ENCODE data around the gene PRR20C.
"Not testable (repeated sequence)": the region's sequence is repeated elsewhere in the genome, so short reads cannot be mapped to it uniquely, and the experiment has no call there.

The PRR20C gene

DNA sequence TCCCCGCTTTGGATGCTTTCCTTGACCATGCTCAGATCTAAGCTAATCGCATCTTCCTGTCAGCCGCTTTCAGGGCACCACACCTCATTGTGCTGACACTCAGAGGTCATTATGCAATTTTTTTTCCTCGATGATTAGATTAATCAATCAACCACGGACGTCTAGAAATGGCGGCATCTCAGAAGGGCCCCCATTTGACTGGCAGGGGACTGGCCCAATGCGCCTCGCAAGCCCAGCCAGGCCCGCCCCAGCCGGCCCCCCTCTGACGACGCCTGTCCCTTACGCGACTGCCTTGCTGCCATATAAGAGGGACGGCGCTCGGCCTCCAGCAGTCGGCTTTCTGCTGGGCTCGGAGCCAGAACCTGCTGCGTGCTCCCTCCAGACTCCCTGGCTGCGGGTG lies at the start of gene PRR20C:
Gene PRR20C (plus strand): TSS at position 301 of the 400 bp plus-strand sequence. CDS start 387 bp downstream, outside the sequence.
- DNase-seq; in situ Hi-C loops (cut with MboI; ENCODE audit: low pct_unique_long_range_greater_than_20kb, low sequenced_read_pairs): not testable (repeated sequence)

- in situ Hi-C loops (cut with MboI; ENCODE audit: low pct_unique_long_range_greater_than_20kb, low sequenced_read_pairs) = no loop called here
- no peak for DNase-seq
Measured at GRCh38 chr13:57114945-57115344, 38.9 kb upstream of the PRR20C start.

- DNase-seq = no peak
- in situ Hi-C loops (cut with MboI; ENCODE audit: low pct_unique_long_range_greater_than_20kb, low sequenced_read_pairs) = no loop called here
Measured at GRCh38 chr13:57123681-57124080, 30.2 kb upstream of the PRR20C start.

- in situ Hi-C loops (cut with MboI; ENCODE audit: low pct_unique_long_range_greater_than_20kb, low sequenced_read_pairs) = no loop called here
Measured at GRCh38 chr13:57128909-57129308, 25.0 kb upstream of the PRR20C start.

DNA sequence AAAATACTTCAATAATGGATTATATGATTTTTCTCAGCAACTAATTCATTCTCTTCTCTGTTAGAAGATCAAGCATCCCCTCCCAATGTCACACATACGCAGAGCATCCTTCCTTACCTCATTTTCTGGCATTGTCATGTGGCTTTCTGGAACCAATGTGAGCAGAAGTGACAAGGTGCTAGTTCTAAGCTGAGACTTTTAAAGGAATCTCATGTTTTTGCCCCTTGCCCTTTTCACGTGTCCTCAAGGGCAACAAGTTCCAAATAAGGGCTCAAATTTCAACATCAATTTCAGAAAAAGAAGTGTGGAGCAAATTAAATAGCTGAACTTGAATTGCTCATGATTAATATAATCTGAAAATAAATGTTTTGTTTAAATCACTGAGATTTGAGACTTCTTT lies 17.8 kb upstream of the PRR20C start:
- in situ Hi-C loops (cut with MboI; ENCODE audit: low pct_unique_long_range_greater_than_20kb, low sequenced_read_pairs) = no loop called here
- no peak for DNase-seq

More at GRCh38 chr13:57128909-57129308, 25.0 kb upstream of the PRR20C start:
- no peak for DNase-seq

DNA sequence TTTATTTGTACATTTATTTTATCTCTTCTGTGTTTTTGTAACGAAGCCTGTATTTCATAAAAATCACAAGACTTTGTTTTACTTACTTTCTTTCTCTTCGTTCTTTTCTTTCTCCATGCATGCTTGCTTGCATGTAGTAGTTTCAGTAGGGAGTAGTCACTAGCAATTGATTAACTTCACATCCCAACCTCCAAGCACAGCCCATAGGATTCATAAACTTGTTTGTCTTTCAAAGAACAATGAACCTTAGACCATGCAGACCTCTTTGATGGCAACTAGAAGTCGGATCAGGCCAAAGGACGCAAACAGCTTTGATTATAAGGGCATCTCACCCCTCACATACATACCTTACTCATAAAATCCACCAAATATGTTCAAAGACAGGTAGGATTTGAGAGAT lies 16.3 kb upstream of the PRR20C start:
- DNase-seq = no peak
- in situ Hi-C loops (cut with MboI; ENCODE audit: low pct_unique_long_range_greater_than_20kb, low sequenced_read_pairs) = no loop called here

GRCh38 chr13:57138988-57139387 lies 14.9 kb upstream of the PRR20C start:
- no peak for DNase-seq
- in situ Hi-C loops (cut with MboI; ENCODE audit: low pct_unique_long_range_greater_than_20kb, low sequenced_read_pairs) = no loop called here

DNA sequence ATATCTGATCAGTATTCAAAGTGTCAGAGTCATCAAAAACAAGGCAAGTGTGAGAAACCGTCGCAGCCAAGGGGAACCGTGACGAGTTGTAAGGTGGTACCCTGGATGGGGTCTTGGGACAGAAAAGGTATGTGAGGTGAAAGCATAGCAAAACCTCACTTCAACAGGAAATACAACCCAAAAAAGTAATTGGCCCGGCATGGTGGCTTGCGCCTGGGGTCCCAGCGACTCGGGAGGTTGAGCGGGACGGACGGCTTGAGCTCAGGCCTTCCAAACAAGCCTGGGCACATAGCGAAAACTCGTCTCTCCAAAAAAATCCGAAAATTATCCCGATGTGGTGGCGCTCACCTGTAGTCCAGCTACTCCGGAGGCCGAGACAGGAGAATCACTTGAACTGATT lies 14.1 kb upstream of the PRR20C start:
- DNase-seq; in situ Hi-C loops (cut with MboI; ENCODE audit: low pct_unique_long_range_greater_than_20kb, low sequenced_read_pairs): not testable (repeated sequence)

- in situ Hi-C loops (cut with MboI; ENCODE audit: low pct_unique_long_range_greater_than_20kb, low sequenced_read_pairs); DNase-seq: not testable (repeated sequence)
Measured at GRCh38 chr13:57140235-57140968, 13.5 kb upstream of the PRR20C start, which contains the start of gene PRR20A. Gene PRR20A, plus strand, starts transcription at chr13:57140918. Its CDS starts 387 bp downstream, at chr13:57141305.

DNA sequence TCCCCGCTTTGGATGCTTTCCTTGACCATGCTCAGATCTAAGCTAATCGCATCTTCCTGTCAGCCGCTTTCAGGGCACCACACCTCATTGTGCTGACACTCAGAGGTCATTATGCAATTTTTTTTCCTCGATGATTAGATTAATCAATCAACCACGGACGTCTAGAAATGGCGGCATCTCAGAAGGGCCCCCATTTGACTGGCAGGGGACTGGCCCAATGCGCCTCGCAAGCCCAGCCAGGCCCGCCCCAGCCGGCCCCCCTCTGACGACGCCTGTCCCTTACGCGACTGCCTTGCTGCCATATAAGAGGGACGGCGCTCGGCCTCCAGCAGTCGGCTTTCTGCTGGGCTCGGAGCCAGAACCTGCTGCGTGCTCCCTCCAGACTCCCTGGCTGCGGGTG lies 6.7 kb upstream of the PRR20C start, which contains the start of gene PRR20B:
Gene PRR20B (plus strand): TSS at position 301 of the 400 bp plus-strand sequence. CDS start 387 bp downstream, outside the sequence.
- in situ Hi-C loops (cut with MboI; ENCODE audit: low pct_unique_long_range_greater_than_20kb, low sequenced_read_pairs); DNase-seq: not testable (repeated sequence)

GRCh38 chr13:57148106-57148505 lies 5.8 kb upstream of the PRR20C start:
- in situ Hi-C loops (cut with MboI; ENCODE audit: low pct_unique_long_range_greater_than_20kb, low sequenced_read_pairs); DNase-seq: not testable (repeated sequence)

GRCh38 chr13:57160332-57160731 lies 6.5 kb downstream of the PRR20C start, which contains the start of gene PRR20D:
Gene PRR20D, plus strand, starts transcription at chr13:57160632. Its CDS starts 387 bp downstream, at chr13:57161019.
- in situ Hi-C loops (cut with MboI; ENCODE audit: low pct_unique_long_range_greater_than_20kb, low sequenced_read_pairs); DNase-seq: not testable (repeated sequence)

DNA sequence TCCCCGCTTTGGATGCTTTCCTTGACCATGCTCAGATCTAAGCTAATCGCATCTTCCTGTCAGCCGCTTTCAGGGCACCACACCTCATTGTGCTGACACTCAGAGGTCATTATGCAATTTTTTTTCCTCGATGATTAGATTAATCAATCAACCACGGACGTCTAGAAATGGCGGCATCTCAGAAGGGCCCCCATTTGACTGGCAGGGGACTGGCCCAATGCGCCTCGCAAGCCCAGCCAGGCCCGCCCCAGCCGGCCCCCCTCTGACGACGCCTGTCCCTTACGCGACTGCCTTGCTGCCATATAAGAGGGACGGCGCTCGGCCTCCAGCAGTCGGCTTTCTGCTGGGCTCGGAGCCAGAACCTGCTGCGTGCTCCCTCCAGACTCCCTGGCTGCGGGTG lies 13.0 kb downstream of the PRR20C start, which contains the start of gene PRR20E:
Gene PRR20E (plus strand): TSS at position 301 of the 400 bp plus-strand sequence. CDS start 387 bp downstream, outside the sequence.
- in situ Hi-C loops (cut with MboI; ENCODE audit: low pct_unique_long_range_greater_than_20kb, low sequenced_read_pairs); DNase-seq: not testable (repeated sequence)

- no peak for DNase-seq
- in situ Hi-C loops (cut with MboI; ENCODE audit: low pct_unique_long_range_greater_than_20kb, low sequenced_read_pairs) = no loop called here
Measured at GRCh38 chr13:57191667-57192066, 37.8 kb downstream of the PRR20C start.
